Kidney (tissue), 14 donors: ENCODE data around the gene SH3RF3. TPM values are rescaled to one million over a fixed set of nuclear protein-coding genes. Genes with fewer than 3 reads are reported as not detected.

Experiments
- DNase-seq, 5 donors: peaks; one replicate each; pipeline ENCODE4 v3.0.0-alpha.2; 2013 to 2020
- FAIRE-seq: peaks from 2 replicates; lab custom pipeline; 2012; peaks lifted over from hg19 to GRCh38; lab: Jason Lieb, UNC
- H3K27ac ChIP-seq, 2 donors: one replicate each; pipeline ENCODE4 v1.7.0; 2013; ENCODE audit warnings: low read depth in 2 of 2, low read length in 2 of 2, inconsistent platforms in 1 of 2
- H3K27me3 ChIP-seq: one replicate; pipeline ENCODE4 v1.7.1; 2013; ENCODE audit warnings: low read length, inconsistent platforms; ENCODE audit not compliant: control insufficient read depth, insufficient read depth
- H3K36me3 ChIP-seq, 3 donors: one replicate each; pipeline versions ENCODE4 v1.7.0 to v1.7.1; 2013; ENCODE audit warnings: low read length in 3 of 3, control low read depth in 1 of 3, inconsistent platforms in 1 of 3; ENCODE audit not compliant: insufficient read depth in 3 of 3, control insufficient read depth in 2 of 3
- H3K4me1 ChIP-seq, 3 donors: one replicate each; pipeline versions ENCODE4 v1.7.0 to v1.7.1; 2013; ENCODE audit warnings: low read length in 3 of 3, inconsistent platforms in 1 of 3, low read depth in 1 of 3; ENCODE audit not compliant: control insufficient read depth in 2 of 3, insufficient read depth in 2 of 3
- H3K4me3 ChIP-seq, 3 donors: one replicate each; pipeline versions ENCODE4 v1.7.0 to v1.8.1; 2013; ENCODE audit warnings: low read length in 3 of 3, control low read depth in 1 of 3, inconsistent platforms in 1 of 3
- H3K9ac ChIP-seq, 3 donors: one replicate each; pipeline versions ENCODE4 v1.7.0 to v1.7.1; 2013; ENCODE audit warnings: low read length in 3 of 3, control low read depth in 1 of 3, inconsistent platforms in 1 of 3
- H3K9me3 ChIP-seq, 3 donors: one replicate each; pipeline versions ENCODE4 v1.7.0 to v1.7.1; 2013; ENCODE audit warnings: low read length in 3 of 3, control low read depth in 1 of 3, inconsistent platforms in 1 of 3; ENCODE audit not compliant: control insufficient read depth in 2 of 3, insufficient read depth in 1 of 3
- CTCF ChIP-seq: IDR thresholded peaks from 3 replicates; pipeline ENCODE4 v1.5.1; 2012; ENCODE audit warnings: mild to moderate bottlenecking, moderate library complexity, borderline replicate concordance; ENCODE audit not compliant: insufficient read depth; ENCODE audit errors: extremely low read depth
- intact Hi-C: fragments of 100-400 bp; cut with DNase I; formaldehyde crosslinking; loops from one replicate; pipeline ENCODE4 v1.11.1; 2022
- polyA plus RNA-seq: library from polyadenylated mRNA; stranded (reverse); fragments of 350-450 nt; fragmentation: Illumina TruSeq; extraction: RNeasy Lipid Tissue Mini Kit (QIAGEN cat#74804); gene quantifications from one replicate; pipeline ENCODE4 v1.2.3, GENCODE V29; 2014; ENCODE audit warnings: low read depth, low replicate concordance; ENCODE audit not compliant: insufficient read depth
- total RNA-seq: library from RNA; stranded (reverse); fragmentation: NEBNext Ultra II Directional; extraction: Animal tissue kit (Norgen Biotek cat#: 25700); gene quantifications from one replicate; pipeline ENCODE4 v1.2.1, GENCODE V29; 2021
- donor health status: control.
- donor health status: control.
- donor health status: control.
- donor health status: control.
- donor health status: control.
- donor health status: DM: yes; HTN: yes; CAD: no.
- donor health status: Normal renal cell carcinoma (clear cell type).

SH3RF3 gene
- total and polyA plus RNA-seq, 2 donors from 2014 or later = 1.7 to 10.7 TPM

DNA sequence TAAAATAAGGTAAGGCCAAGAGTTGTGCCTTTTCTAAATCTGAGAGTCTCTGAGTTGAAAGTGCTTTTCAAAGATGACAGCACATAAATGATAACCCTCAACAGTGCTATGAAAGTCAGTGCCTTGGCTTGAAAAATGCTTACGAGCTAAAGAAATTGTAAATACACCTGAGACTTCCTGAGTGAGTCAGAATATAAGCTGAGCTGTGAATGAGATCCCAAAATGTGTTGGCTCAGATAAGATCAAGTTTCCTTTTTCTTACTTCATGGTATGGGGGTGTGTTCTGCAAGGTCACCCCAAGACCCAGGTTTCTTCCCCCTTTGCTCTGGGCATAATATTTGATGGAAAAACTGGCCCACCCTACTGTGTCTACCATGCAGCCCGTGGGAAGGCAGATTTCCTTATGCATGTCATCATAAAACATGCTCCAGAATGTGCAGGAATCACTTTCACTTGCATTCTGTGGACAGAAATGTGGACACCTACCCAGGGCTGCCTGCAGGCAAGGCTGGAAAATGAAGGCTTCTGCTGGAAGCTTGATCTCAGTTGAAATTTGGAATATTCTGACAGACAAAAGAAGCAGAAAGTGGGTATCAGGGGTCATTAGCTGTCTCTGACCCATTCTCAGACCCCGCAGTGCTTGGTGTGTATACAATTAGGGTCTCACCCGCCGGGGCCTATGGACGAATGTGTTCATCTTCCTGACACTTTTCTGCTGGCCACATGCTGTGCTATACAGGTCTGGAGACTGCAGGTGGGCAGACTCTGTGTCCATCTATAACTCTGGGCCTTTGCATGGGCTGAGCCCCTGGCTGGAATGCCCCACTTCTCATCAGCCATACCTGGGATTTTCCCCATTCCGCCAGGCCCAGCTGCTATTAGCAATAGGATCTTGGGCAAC lies 212.6 kb downstream of the SH3RF3 start:
- Histone ChIP-seq H3K4me3 (no peak overlapping the region), H3K27ac (no peak overlapping the region), H3K4me1 (no peaks in the 10 kb centered on the region), H3K36me3 (no peaks in the 10 kb centered on the region), H3K9me3 (no peaks in the 10 kb centered on the region), H3K9ac (no peak overlapping the region), H3K27me3 (no peaks in the 10 kb centered on the region)
- DNase-seq (peak in 1 of 5 donors; percentile 20), FAIRE-seq (no peak)
- TF ChIP-seq CTCF = no peak
- intact Hi-C loops = no loop called here

GRCh38 chr2:109342256-109342850 lies 213.3 kb downstream of the SH3RF3 start:
- no peaks in the 10 kb centered on the region for H3K4me1 ChIP-seq
- no peaks in the 10 kb centered on the region for H3K36me3 ChIP-seq
- FAIRE-seq = no peak
- intact Hi-C loops = no loop called here
- no peak overlapping the region for H3K9ac ChIP-seq
- no peaks in the 10 kb centered on the region for H3K27me3 ChIP-seq
- no peak overlapping the region for H3K4me3 ChIP-seq
- no peak for TF ChIP-seq CTCF
- H3K9me3 ChIP-seq = no peaks in the 10 kb centered on the region
- H3K27ac ChIP-seq = no peak overlapping the region
- peak in 1 of 5 donors; percentile 36 for DNase-seq

- no peak overlapping the region for H3K9ac ChIP-seq
- no peaks in the 10 kb centered on the region for H3K9me3 ChIP-seq
- H3K27me3 ChIP-seq = no peaks in the 10 kb centered on the region
- DNase-seq (peak in 1 of 5 donors; percentile 21), FAIRE-seq (no peak)
- no peak overlapping the region for H3K4me3 ChIP-seq
- no peak for TF ChIP-seq CTCF
- H3K4me1 ChIP-seq = no peaks in the 10 kb centered on the region
- no peak overlapping the region for H3K27ac ChIP-seq
- no peaks in the 10 kb centered on the region for H3K36me3 ChIP-seq
- intact Hi-C loops = no loop called here
Observed at GRCh38 chr2:109342930-109343329, 213.9 kb downstream of the SH3RF3 start.
